ENCODE results near the gene KCNIP4. TPM values are rescaled to one million over a fixed set of nuclear protein-coding genes. Genes with fewer than 3 reads are reported as not detected.

The KCNIP4 gene
- total RNA-seq, 1 experiment from 2014 or later = 0.91 TPM

DNA sequence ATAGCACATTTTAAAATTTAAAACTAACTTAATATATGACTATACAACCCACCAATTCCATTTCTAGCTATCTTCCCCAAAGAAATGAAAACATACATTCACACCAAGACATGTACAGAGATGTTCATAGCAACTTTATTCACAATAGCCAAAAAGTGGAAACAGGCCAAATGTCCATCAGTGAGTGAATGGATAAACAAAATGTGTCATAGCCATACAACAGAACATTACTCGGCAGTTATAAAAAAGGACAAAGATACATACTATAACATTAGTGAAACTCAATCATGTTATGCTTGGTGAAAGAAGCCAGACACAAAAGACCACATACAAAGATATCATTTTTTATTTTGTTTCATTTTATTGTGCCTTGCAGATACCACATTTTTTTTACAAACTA is 851.5 kb downstream of the KCNIP4 start:
- peaks cover 6% of the 10 kb centered on the region for H3K4me1 Mint-ChIP-seq (ENCODE audit: insufficient read depth, unreplicated experiment)
- no peaks in the 10 kb centered on the region for H3K9me3 Mint-ChIP-seq (ENCODE audit: unreplicated experiment)
- intact Hi-C loops (cut with micrococcal nuclease) = no loop called here
- peak overlapping the region; percentile 4 for H3K27ac Mint-ChIP-seq (ENCODE audit: low read depth, unreplicated experiment)
- BruUV-seq (replicated peaks) = no TSS peak
- no peaks in the 10 kb centered on the region for H3K27me3 Mint-ChIP-seq (ENCODE audit: insufficient read depth, unreplicated experiment)
- no peak overlapping the region for H3K4me3 Mint-ChIP-seq (ENCODE audit: unreplicated experiment)
- peak; percentile 65 for DNase-seq (ENCODE audit: unreplicated experiment)
- TF ChIP-seq, protein P1, sequence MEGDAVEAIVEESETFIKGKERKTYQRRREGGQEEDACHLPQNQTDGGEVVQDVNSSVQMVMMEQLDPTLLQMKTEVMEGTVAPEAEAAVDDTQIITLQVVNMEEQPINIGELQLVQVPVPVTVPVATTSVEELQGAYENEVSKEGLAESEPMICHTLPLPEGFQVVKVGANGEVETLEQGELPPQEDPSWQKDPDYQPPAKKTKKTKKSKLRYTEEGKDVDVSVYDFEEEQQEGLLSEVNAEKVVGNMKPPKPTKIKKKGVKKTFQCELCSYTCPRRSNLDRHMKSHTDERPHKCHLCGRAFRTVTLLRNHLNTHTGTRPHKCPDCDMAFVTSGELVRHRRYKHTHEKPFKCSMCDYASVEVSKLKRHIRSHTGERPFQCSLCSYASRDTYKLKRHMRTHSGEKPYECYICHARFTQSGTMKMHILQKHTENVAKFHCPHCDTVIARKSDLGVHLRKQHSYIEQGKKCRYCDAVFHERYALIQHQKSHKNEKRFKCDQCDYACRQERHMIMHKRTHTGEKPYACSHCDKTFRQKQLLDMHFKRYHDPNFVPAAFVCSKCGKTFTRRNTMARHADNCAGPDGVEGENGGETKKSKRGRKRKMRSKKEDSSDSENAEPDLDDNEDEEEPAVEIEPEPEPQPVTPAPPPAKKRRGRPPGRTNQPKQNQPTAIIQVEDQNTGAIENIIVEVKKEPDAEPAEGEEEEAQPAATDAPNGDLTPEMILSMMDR (IDR thresholded peaks at IDR 0.05; ENCODE audit: unreplicated experiment) = no peak
- CTCF ChIA-PET = interaction anchor here (0.6 to 2.8 kb wide), 2 partner anchors 159 to 323 kb away, joined by 3 to 9 read pairs; no protein-coding TSS in a partner anchor
- H3K36me3 Mint-ChIP-seq (ENCODE audit: insufficient read depth, unreplicated experiment) = no peaks in the 10 kb centered on the region
- POLR2A ChIA-PET = interaction anchor here (1.2 kb wide), 1 partner anchor 12 kb away, joined by 3 read pairs; no protein-coding TSS in a partner anchor

DNA sequence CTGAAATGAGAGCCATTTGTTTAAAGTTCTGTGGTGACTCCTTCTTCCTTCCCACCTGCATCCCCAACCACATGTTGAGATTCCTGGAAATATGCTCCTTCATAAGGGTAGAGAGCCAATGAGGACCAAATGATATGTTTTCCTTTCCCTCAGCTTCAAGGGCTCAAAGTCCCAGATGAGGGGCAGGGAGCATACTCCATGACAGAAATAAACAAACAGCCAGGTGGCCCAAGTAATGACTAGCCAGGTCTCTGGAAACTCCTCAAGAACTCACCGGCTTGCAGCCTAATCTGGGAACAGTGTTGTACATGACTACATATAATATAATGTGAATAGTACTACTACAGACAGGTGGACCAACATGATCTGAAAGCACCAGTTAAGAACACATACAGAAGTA is 856.0 kb downstream of the KCNIP4 start:
- no peaks in the 10 kb centered on the region for H3K27me3 Mint-ChIP-seq (ENCODE audit: insufficient read depth, unreplicated experiment)
- H3K4me3 Mint-ChIP-seq (ENCODE audit: unreplicated experiment) = no peak overlapping the region
- H3K9me3 Mint-ChIP-seq (ENCODE audit: unreplicated experiment) = peaks cover 15% of the 10 kb centered on the region
- peaks cover 6% of the 10 kb centered on the region for H3K4me1 Mint-ChIP-seq (ENCODE audit: insufficient read depth, unreplicated experiment)
- POLR2A ChIA-PET = interaction anchor here (0.7 kb wide), 1 partner anchor 12 kb away, joined by 3 read pairs; no protein-coding TSS in a partner anchor
- BruUV-seq (replicated peaks) = no TSS peak
- no peak overlapping the region for H3K27ac Mint-ChIP-seq (ENCODE audit: low read depth, unreplicated experiment)
- CTCF ChIA-PET = no interaction called here
- no peak for DNase-seq (ENCODE audit: unreplicated experiment)
- intact Hi-C loops (cut with micrococcal nuclease) = no loop called here
- TF ChIP-seq, protein P1 (IDR thresholded peaks at IDR 0.05; ENCODE audit: unreplicated experiment) = no peak
- H3K36me3 Mint-ChIP-seq (ENCODE audit: insufficient read depth, unreplicated experiment) = no peaks in the 10 kb centered on the region

DNA sequence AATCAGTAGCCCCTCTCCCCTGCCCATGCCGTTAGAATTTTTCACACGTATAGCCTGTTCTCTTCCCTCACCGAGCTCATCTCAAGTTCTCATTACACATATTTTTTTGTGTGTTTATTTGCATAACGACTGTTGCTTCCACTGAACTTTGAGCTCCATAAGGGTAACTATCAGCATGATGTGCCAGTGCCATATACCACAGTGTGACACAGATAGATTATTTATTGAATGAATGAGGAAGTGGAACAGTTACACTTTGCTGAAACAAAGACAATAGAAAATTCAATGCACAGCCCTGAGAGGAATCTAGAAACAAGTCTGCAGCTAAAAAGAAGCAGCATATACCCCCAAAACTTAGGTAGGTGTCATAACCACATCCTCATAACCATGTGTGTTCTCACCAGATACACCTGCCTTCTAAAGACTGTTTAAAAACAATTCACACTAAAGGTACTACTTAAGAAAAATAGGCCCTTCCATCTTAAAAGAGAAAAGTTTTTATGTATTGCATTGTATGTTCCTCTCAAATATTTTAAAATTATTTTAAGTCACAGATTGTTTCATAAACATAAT is 858.4 kb downstream of the KCNIP4 start:
- no peak overlapping the region for H3K27ac Mint-ChIP-seq (ENCODE audit: low read depth, unreplicated experiment)
- no peaks in the 10 kb centered on the region for H3K27me3 Mint-ChIP-seq (ENCODE audit: insufficient read depth, unreplicated experiment)
- intact Hi-C loops (cut with micrococcal nuclease) = no loop called here
- peaks cover 15% of the 10 kb centered on the region for H3K9me3 Mint-ChIP-seq (ENCODE audit: unreplicated experiment)
- POLR2A ChIA-PET = interaction anchor here (1.1 kb wide), 1 partner anchor 23 kb away, joined by 3 read pairs; no protein-coding TSS in a partner anchor
- no peaks in the 10 kb centered on the region for H3K36me3 Mint-ChIP-seq (ENCODE audit: insufficient read depth, unreplicated experiment)
- no peak for DNase-seq (ENCODE audit: unreplicated experiment)
- no peaks in the 10 kb centered on the region for H3K4me1 Mint-ChIP-seq (ENCODE audit: insufficient read depth, unreplicated experiment)
- TF ChIP-seq, protein P1 (IDR thresholded peaks at IDR 0.05; ENCODE audit: unreplicated experiment) = no peak
- BruUV-seq (replicated peaks) = no TSS peak
- H3K4me3 Mint-ChIP-seq (ENCODE audit: unreplicated experiment) = no peak overlapping the region
- CTCF ChIA-PET = no interaction called here

DNA sequence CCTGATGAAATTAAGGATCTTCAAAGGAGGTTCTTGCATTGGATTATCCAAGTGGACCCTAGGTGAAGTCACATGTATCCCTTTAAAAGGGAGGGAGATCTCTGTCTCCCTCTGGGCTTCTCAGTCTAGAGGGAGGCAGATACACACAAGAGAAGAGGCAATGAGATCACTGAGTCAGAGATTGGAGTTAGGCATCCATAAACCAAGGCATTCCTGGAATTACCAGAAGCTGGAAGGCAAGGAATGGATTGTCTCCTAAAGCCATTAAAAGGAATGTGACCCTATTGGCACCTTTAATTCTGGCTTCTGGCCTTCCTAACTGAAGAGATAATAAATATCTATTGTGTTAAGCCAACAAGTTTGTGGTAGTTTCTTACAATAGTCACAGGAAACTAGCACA is 865.2 kb downstream of the KCNIP4 start:
- Mint-ChIP-seq H3K27me3 (ENCODE audit: insufficient read depth, unreplicated experiment) (no peaks in the 10 kb centered on the region), H3K27ac (ENCODE audit: low read depth, unreplicated experiment) (no peak overlapping the region), H3K9me3 (ENCODE audit: unreplicated experiment) (peaks cover 7% of the 10 kb centered on the region), H3K36me3 (ENCODE audit: insufficient read depth, unreplicated experiment) (no peaks in the 10 kb centered on the region), H3K4me1 (ENCODE audit: insufficient read depth, unreplicated experiment) (no peaks in the 10 kb centered on the region), H3K4me3 (ENCODE audit: unreplicated experiment) (no peak overlapping the region)
- BruUV-seq (replicated peaks) = no TSS peak
- intact Hi-C loops (cut with micrococcal nuclease) = no loop called here
- ChIA-PET CTCF (no interaction called here), POLR2A (interaction anchor here (0.6 kb wide), 1 partner anchor 368 kb away, joined by 3 read pairs; no protein-coding TSS in a partner anchor)
- TF ChIP-seq, protein P1 (IDR thresholded peaks at IDR 0.05; ENCODE audit: unreplicated experiment) = no peak
- DNase-seq (ENCODE audit: unreplicated experiment) = no peak
